Central memory CD4-positive, alpha-beta T cell (primary cell): ENCODE measurements around the gene IDI1.
A peak's percentile ranks its signal among the peaks of the same experiment; 100 is the strongest.
"Not testable (repeated sequence)": the region's sequence is repeated elsewhere in the genome, so short reads cannot be mapped to it uniquely, and the experiment has no call there.

Experiments
- DNase-seq: peaks from one replicate; pipeline ENCODE4 v3.0.0; 2022
- total RNA-seq, 3 experiments: gene quantifications; one replicate each; lab custom pipeline; 2026; lab: John Stamatoyannopoulos, UW

The IDI1 gene
- 79.9 to 178 (median 171) reads per million in 3 experiments for total RNA-seq

DNA sequence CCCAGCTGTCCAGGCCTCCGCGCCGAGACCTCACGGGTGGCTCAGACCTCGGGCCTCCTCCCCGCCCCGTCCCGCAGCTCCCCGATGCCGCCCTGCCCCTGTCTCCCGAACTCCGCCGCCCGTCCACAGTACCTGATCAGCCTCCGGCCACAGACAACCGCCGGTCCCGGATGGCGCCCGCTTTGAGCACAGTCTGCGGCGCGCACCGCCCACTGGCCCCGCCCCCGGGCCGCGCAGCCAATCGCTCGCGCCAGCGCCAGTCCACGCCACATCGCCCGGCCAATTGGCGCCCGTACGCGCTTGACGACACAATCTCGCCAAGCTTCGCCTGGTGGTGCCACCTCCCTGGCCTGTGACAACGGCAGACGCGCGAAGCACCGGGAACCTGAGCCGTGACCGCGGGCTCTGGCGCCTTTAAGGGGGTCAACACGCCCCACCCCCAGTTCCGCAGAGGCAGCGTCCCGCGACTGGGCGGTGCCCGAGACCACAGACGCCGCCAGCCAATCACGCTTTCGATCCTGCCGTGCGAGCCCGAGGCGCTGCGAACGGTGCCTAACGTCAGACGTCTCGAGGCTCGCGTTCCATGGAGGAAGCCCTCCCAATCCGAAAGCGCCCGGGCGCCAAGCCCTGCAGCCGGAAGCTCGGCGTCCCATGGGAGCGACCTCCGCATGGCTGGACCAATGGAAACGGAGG, at the start of gene IDI1:
Gene IDI1, minus strand, starts transcription at position 388 of the 693 bp plus-strand sequence. Its CDS starts 116 bp downstream, at position 272.
- peak; percentile 98 for DNase-seq

DNA sequence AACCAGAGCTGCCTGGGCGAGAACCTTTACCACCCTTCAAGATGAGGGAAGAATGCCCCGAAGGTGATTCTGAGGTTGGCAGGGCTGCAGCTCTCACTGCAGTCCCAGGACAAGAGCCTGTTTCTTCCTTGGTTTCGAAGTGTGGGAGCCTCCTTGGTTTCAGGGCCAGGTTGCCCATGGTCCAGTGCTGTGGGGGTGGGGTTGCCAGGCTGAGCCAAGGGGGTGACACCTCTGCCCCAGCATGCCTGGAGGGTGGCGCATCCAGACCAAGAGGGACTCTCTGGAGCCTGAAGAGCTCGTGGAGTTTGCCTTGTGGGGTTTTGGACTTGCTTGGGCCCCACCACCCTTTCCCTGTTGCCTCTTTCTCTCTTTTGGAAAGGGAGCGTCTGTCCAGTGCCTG, 48.5 kb upstream of the IDI1 start:
- no peak for DNase-seq

DNA sequence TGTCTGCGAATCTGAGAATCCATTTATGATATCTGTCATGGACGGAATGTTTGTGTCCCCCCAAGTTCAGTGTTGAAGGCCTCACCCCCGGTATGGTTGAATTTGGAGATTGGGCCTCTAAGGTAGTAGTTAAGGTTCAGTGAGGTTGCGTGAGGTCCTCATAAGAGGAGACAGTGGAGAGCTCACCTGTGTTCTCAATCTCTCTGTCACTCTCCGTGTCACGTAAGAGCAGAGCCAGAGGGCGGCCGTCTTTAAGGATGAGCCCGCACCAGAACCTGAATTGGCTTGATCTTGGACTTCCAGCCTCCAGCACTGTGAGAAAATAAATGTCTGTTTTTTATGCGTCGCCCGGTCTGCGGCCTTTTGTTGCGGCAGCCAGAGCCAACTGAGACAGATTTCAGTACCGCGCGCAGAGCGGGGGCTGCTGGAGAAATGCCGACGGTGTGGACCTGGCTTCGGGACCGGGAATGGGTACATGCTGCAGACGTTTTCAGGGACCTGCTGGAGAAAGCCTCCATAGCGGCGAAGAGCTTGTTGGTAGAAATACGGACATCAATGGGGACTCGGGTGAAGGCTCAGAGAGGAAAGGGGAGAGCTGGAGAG, 47.5 kb upstream of the IDI1 start:
- no peak for DNase-seq

DNA sequence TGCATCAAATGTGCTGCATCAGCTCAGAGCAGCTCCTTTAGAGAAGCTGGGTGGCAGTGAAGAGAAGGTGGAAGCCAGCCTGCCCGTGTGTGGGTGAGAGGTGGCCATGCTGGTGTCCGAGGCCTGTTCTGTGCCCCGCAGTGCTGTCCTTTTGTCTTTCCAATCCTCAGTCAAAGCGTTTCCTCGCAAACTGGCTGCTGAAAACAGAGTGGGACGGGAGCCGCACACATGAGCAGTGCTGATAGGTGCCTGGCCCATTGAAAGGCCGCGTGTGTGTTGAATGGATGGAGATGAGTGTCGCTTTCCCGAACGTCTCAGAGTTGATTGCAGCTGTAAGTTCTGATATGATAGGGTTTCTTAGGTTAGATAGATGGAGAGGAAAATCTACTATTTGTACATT, 46.6 kb upstream of the IDI1 start:
- no peak for DNase-seq

DNA sequence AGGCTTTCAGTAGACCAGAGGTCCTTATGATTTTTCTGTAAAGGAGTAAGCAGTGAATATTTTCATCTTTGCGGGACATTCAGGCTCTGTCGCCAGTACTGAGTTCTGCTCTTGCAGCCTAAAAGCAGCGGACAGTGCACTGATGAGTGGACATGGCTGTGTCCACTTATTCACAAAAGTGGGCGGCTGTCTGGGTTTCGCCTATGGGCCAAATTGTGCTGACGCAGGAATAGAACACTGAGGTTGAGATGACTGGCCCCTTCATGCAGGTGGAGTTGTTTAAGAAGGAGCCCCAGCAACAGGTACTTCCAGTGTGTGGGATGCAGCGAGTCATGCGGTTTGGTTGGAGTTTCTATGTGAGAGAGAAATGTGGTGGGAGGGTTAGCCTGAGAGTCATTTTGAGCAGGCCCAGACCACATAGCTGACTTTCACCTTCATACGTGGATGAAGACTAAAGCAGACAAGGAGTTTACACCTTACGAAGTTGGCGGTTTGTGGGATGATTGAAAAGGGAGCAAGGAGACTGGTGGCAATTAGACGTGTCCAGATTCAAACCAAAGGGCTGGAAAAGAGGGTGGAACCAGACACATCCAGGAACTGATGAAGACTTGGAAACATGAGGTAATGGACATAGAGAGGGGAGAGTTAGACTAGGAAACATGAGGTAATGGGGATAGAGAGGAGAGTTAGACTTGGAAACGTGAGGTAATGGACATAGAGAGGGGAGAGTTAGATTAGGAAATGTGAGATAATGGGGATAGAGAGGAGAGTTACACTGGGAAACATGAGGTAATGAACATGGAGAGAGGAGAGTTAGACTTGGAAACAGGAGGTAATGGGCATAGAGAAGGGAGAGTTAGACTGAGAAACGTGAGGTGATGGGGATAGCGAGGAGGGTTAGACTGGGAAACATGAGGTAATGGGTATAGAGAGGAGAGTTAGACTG, 45.5 kb upstream of the IDI1 start:
- DNase-seq = no peak

DNA sequence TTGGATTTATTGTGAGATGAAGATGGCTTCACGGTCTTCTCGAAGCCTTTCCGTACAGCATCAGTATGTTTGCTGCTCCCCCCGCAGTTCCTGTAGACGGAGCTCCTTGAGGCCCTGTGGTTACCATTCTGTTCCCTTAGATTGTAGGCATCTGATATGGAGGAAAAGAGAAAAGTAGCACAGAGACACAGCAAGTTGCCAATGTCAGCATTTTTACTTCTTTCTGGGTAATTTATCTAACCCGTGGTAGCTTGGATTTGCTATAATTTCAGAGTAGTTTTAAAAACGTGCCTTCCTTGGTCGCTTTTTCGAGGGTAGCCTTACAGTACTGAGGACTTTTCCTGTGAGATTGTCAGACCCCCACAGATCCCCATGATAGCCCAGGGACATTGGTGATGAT, 44.8 kb upstream of the IDI1 start:
- DNase-seq = no peak

DNA sequence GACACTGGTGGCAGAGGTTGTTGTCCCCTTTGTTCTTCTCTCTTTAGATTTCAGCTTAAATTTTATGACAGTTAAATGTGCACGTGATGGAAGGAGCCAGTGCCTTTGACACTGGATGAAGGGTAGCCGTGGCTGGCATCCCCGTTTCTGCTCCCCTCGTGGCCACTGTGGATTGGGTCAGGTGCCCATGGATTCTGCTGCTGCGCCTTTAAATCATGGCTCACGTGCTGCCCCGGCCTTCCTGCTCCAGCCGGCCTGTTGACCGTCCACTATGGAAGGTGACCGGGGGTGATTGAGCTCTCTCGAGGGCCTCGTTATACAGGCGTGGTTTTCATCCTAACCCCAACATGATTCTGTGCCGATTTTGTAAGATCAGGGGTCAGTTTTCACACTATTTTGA, 41.8 kb upstream of the IDI1 start:
- DNase-seq = no peak

DNA sequence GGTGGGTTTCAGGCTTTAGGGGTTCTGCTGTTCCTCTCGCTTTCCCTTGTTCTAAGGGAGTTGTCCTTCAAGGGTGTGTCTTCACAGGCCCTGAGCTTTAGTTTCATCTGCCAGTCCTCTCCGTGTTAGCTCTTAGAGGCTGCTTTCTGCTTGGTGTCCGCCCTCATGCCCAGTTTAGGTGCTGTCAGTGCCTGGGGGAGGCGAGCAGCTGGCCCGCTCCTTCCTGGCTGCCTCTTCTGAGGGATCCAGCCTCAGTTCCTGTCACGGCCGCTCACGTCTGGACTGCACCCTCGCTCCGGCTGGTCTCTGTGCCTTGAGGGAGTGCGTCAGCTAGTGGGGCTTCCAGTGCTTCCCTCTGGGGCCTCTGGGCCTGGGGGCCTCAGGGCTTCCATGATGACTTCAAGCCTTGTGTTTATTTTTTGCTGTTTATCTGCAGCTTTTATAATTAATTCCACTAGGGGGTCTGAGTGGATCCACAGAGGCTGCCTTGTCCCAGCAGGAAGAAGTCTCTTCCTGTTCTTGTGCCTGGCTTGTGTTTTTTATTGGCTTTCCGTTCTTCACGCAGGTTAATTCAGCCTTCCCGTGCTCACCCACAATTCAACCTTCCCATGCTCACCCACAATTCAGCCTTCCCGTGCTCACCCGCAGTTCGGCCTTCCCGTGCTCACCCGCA, 40.2 kb upstream of the IDI1 start:
- DNase-seq = no peak

DNA sequence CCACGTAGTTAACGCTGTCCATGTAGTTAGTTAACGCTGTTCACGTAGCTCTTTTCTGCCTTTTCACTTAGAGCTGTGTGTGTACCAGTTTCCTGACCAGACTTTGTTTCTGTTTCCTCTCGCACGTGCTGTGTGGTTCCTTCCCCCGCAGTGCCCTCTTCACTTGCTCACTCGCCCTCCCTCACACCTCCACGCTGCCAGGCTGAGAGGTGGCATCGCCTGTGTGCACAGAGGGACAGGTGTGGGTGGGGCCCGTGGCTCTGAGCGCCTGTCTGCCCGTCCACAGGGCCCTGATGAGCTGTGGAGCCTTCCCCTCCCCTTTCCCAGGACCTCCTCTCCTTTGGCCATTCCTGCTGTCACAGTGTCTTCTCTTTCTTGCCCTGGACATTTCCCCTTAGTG, 37.9 kb upstream of the IDI1 start:
- no peak for DNase-seq

DNA sequence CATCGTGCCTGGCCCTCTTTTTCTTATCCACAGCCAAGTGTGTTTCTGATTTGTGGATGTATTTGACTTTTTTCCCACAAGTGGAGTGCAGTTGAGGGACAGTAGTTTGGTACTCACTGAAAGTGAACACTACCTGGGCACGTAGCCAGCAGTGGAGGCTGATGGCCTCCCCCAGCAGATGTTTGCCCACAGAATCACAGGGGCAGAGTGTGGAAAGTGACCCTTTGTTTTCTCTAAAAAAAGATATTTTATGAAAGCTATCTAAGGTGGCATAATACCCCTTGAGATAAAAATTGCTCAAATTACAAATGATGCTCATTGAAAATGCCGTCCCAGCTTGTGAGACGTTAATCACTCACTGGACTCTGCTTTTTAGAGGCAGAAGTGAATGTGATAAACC, 36.3 kb upstream of the IDI1 start:
- DNase-seq = no peak

DNA sequence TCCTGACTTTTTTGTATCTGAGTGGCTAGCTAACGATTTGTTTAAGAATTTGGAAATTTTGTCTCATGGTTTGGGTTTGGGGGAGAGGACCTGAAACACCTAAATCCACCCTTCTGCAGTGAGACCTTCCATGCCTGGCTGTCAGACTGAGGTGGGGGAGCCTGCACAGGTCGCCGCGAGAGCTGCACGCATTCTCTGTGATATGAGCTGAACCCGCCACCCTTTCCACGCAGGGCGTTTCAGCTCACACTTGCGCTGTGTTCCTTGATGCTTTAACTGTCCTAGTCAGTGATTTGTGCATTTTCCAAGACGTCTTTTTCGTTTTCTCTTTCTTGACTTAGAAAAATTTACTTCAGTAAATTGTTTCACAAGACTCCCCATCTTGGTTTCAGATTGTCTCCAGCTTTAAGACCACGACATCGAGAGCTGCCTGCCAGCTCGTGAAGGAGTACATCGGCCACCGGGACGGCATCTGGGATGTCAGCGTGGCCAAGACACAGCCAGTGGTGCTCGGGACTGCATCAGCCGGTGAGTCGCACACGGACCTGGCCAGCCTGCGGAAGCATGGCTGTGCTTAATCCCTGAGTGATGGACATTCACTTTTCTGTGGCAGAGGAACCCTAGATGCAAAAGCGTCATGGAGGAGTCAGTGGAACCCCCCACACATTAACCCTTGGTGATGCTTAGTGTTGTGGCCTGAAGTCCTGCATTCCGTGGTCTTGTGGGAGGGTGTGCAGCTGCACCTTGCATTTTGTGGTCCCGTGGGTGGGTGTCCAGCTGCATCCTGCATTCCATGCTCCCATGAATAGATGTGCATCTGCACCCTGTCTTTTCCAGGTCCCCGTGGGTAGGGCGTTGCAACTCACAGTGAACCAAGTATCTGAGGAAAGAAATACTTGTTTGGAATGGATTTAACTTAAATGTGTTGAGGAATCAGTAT, 35.4 kb upstream of the IDI1 start:
- DNase-seq = no peak

DNA sequence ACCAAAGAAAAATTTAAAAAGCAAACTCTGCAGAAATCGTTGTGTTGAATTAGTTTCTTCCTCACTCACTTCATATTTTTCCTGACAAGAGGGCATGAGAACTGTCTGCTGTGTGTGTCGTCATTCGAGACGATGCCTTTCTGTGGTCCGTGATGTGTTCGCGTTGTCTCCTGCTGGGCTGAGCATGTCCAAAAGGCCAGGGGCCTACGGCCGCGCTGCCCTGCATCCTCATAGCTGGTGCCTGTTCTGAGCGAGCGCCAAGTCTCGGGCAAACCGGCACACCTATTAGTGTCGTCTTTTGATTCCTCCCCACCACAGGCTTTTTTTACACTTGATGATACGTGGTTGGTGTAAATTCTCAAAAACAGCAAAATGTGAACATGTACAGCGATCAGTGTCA, 34.7 kb upstream of the IDI1 start:
- DNase-seq = no peak

DNA sequence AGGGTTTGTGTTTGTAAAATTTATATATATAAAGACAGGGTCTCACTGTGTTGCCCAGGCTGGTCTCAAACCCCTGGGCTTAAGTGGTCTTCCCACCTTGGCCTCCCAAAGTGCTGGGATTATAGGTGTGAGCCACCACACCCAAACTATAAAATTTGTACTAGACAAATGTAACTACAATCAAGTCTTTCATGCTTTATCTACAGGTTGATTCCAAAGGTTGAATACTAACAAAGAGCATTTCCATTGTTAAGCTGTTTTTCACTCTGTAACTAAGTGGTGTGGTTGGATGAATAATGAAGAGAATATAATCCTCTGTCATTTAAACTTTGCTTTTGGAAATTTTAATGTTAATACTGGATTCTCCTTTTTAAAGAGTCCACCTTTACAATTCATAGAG, 29.7 kb upstream of the IDI1 start:
- no peak for DNase-seq

DNA sequence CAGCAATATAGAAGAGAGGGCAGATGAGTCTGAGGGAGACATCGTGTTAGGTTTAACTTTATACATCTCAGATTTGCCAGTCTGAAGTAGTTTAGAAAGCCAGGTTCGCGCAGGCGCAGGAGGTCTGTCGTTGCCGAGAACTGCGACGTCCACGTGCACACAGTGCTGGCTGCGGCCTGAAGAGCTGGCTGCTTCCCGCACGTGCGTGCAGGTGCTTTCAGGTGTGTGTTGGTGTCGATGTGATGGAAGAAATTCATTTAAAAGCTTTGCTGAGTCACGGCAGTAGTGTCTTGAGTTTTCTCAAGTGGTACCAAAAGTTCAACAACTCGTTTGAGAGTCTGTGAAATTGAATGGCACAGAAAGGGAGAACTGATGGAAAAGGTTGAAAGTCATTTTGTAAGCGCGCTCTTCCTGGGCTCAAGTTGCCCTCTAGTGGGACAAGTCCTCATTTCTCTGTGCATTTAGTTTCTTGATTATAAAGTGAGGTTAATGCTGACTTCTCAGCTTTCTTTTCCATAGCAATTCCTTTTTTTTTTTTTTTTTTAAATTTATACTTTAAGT, 25.9 kb upstream of the IDI1 start:
- DNase-seq = no peak

DNA sequence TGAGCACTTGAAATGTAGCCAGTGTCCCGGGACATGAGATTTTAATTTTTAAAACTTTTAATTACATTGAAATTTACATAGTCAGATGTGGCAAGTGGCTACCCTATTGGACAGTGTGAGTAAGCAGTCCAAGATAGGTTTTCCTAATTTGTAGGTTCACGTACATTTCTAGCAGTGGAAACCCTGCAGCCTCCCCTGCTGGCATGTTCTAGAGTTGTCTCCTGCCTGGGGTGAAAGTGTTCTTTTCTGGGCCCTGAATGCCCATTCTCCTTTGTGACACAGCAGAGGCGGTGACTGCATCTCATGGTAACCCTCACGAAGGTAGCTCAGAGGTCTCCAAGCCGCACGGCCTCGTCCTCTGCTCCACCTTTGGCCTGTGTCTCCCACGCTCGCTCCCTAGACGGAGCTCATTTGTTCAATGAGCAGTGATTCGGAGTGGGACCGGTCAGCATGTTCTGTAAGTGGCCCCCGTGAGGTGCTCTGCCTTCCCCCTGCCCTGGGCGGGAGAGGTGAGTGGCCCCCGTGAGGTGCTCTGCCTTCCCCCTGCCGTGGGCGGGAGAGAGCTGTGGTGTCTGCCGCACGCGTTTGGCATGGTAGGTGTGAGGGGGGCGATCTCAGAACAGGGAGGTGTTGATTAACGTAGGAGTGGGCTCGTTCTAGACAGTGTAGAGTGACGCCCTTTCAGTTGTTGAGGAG, 25.3 kb upstream of the IDI1 start:
- DNase-seq = no peak

DNA sequence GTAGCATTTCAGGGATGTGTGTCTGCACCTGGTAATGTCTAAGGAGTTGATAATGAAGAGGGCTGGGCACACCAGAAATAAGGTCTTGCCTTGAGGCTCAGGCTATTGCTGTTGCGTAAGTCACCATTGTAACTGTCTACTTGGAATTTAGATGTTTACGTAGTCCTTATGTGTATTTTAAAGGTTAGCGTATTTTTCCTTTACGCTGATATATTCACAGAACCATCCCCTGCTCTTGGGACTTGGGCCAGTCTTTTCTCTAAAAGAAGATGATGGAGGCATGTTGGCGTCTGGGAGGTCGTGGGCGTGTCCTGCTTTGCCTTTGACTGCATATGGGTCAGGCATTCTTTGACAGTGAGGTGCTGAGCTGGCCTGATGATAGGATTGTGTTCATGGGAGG, 22.0 kb upstream of the IDI1 start:
- DNase-seq = no peak

DNA sequence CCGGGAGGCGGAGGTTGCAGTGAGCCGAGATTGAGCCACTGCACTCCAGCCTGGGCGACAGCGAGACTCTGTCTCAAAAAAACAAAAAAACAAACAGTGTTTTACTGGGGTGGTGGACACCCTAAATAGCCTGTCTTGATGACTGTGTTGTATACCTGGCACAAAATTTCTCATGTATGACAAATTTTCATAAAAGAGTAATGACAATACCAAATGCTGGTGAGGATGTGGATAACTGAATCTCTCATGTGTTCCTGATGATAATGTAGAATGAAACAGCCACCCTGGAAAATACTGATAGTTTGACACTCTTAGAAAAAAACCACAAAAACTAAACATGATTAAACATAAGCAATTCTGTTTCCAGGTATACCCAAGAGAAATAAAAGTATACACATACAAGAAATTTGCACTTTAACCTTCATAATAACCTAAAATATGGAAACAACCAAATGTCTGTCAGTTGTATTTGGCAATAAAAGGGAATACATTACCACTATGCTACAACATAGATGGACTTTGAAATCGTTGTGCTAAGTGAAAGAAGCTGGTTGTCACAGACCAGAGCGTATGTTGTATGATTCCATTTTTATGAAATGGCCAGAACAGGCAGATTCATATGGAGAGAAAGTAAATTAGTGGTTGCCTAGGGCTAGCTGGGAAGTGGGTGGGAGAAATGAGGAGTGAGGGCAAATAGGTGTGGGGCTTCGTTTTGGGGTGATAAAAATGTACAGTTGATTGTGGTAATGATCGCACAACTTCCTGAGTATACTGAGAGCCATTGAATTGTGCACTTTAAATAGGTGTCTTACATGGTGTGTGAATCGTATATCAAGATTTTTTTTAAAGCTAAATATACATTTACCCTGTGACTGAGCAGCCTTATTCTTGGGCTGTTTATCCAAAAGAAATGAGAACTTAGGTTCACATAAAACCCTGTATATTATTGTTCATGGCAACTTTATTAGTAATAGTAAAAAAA, 19.8 kb upstream of the IDI1 start:
- DNase-seq = no peak

DNA sequence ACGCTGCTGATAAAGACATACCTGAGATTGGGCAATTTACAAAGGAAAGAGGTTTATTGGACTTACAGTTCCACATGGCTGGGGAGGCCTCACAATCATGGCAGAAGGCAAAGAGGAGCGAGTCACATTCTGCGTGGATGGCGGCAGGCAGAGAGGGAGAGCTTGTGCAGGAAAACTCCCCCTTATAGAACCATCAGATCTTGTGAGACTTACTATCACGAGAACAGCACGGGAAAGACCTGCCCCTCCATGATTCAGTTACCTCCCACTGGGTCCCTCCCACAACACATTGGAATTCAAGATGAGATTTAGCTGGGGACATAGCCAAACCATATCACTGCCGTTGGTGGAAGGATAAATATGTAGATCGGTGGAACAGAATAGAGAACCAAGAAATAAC, 17.8 kb upstream of the IDI1 start:
- DNase-seq = not testable (repeated sequence)

DNA sequence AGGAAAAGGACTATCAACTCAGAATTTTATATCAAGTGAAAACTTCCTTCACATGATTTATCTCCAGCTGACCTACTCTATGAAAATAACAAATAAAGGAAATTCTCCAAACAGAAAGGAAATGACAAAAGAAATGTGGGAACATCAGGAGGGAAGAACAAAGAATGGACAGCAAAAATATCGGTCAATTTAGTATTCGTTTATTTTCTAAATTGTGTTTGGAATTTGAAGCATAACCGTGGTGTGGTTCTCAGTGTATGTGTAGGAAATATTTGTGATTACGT, 16.0 kb upstream of the IDI1 start:
- no peak for DNase-seq
